Right lung (tissue), 10 donors: ENCODE measurements around the gene RBM8A. TPM values are rescaled to one million over a fixed set of nuclear protein-coding genes. Genes with fewer than 3 reads are reported as not detected.

Source experiments
- DNase-seq, 2 donors: peaks; one replicate each; pipeline ENCODE4 v3.0.0-alpha.2; 2013
- long read RNA-seq, 8 donors: transcript quantifications; one replicate each; lab custom pipeline, GENCODE V29; 2026
- polyA plus RNA-seq, 5 donors: library from polyadenylated mRNA; unstranded; fragments of 120-200 nt; gene quantifications; one replicate each; pipeline versions ENCODE4 v1.2.1 to v1.2.3, GENCODE V29; 2013; ENCODE audit warnings: inconsistent platforms in 1 of 5, low replicate concordance in 1 of 5; ENCODE audit not compliant: insufficient read length in 5 of 5, insufficient read depth in 1 of 5

Gene RBM8A
- polyA plus RNA-seq, result 100 to 1,000 TPM; 183 to 197 (median 186) TPM
- long read RNA-seq, donor 1, full-length matches to known transcripts, result 69 of 106 reads
- long read RNA-seq, donor 1, partial matches to known transcripts, result 19 of 106 reads
- long read RNA-seq, donor 1, other reads (novel, unspliced or antisense), result 18 of 106 reads
- long read RNA-seq, donor 2, full-length matches to known transcripts, result 46 of 67 reads
- long read RNA-seq, donor 2, partial matches to known transcripts, result 0 of 67 reads
- long read RNA-seq, donor 2, other reads (novel, unspliced or antisense), result 21 of 67 reads
- long read RNA-seq, donor 3, full-length matches to known transcripts, result 38 of 79 reads
- long read RNA-seq, donor 3, partial matches to known transcripts, result 27 of 79 reads
- long read RNA-seq, donor 3, other reads (novel, unspliced or antisense), result 14 of 79 reads
- long read RNA-seq, donor 4, full-length matches to known transcripts, result 33 of 45 reads
- long read RNA-seq, donor 4, partial matches to known transcripts, result 12 of 45 reads
- long read RNA-seq, donor 4, other reads (novel, unspliced or antisense), result 0 of 45 reads
- long read RNA-seq, donor 5, full-length matches to known transcripts, result 93 of 160 reads
- long read RNA-seq, donor 5, partial matches to known transcripts, result 27 of 160 reads
- long read RNA-seq, donor 5, other reads (novel, unspliced or antisense), result 40 of 160 reads
- long read RNA-seq, donor 6, full-length matches to known transcripts, result 74 of 127 reads
- long read RNA-seq, donor 6, partial matches to known transcripts, result 36 of 127 reads
- long read RNA-seq, donor 6, other reads (novel, unspliced or antisense), result 17 of 127 reads
- long read RNA-seq, donor 7, full-length matches to known transcripts, result 35 of 51 reads
- long read RNA-seq, donor 7, partial matches to known transcripts, result 0 of 51 reads
- long read RNA-seq, donor 7, other reads (novel, unspliced or antisense), result 16 of 51 reads
- long read RNA-seq, donor 8, full-length matches to known transcripts, result 30 of 41 reads
- long read RNA-seq, donor 8, partial matches to known transcripts, result 6 of 41 reads
- long read RNA-seq, donor 8, other reads (novel, unspliced or antisense), result 5 of 41 reads

- DNase-seq, result peak; percentile 96 to 98
These were observed at the start of gene RBM8A for GRCh38 chr1:145927063-145927886. TSS of gene RBM8A (minus strand) at chr1:145927484. CDS start at chr1:145927426, 58 bp downstream.

GRCh38 chr1:145977016-145977415 lies 49.7 kb upstream of the RBM8A start:
- no peak for DNase-seq

DNA sequence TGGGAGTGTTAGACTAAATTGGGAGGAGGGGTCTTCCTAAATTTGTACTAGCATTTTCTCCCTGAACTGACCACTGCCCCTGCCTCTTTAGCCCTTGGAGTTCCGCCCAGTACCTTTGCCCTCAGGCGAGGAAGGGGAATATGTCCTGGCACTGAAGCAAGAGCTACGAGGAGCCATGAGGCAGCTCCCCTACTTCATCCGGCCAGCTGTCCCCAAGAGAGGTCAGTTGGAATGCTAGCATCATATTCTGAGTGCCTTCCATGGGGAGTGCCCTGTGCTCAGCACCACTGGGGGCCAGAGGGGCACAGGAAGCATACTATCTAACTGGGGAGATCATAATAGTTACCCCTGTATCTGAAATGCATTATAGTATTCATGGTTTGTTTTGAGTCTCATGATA lies 47.9 kb upstream of the RBM8A start:
- DNase-seq, result no peak

DNA sequence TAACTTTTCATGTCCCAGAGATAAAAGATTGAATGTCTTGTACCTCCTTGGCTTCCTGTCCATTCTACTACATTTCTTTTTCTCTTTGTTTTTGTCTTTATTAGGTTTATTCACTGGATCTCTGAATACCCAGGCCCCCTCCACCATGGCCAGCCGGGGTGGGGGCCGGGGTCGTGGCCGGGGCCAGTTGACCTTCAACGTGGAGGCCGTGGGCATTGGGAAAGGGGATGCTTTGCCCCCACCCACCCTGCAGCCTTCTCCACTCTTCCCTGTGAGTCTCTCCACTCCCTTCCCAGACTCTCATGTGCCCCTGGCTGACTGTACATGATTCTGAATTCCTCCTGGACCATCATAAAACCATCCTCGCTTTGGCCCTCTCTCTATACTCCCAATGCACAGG lies 47.4 kb upstream of the RBM8A start:
- no peak for DNase-seq

- DNase-seq, result no peak
These were observed 45.3 kb upstream of the RBM8A start for GRCh38 chr1:145972580-145972979.

DNA sequence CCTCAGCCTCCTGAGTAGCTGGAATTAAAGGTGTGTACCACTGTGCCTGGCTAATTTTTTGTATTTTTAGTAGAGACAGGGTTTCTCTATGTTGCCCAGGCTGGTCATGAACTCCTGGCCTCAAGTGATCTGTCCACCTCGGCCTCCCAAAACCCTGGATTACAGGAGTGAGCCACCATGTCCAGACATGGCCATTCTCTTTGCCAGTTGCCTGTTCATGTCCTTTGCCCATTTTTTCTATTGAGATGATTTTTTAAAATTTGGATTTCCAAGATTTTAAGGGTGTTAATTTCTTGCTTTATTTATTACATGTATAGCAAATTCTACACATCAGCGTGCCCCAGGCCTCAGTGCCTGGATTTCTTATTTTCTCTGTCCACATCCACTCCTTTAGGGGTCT lies 40.0 kb upstream of the RBM8A start:
- no peak for DNase-seq

DNA sequence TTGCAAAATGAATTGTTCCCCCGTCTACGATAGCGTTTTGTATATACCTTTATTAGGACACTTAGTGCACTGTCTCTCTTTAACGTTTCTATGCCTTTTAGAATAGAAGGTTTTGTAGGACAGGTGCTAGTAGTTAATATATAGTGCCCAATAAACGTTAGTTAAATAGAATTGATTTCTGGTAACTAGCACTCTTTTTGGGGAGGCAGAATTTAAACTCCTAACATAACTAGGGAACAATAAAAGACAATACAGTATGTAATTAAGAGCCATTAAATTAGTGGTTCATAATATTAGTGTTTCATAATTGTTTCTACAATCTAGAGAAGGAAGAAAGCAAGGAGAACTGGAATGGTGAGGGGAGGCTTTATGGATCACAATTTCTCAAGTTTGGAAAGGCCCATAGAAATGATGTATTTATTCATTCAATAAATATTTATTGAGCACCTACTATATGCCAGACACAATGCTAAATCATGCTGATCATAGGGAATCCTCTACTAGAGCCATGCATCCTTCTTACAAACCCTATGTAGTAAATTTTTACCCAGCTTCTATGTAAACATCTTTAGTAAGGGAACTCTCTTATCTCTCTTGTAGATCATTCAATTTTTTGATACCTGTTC lies 37.9 kb upstream of the RBM8A start:
- DNase-seq, result no peak

GRCh38 chr1:145964328-145965118 lies 37.2 kb upstream of the RBM8A start, which contains the start of the genes ANKRD34A and POLR3GL:
TSS of gene ANKRD34A (minus strand) at chr1:145964575. CDS start at chr1:145961759, 2,816 bp downstream.
TSS of gene POLR3GL (plus strand) at chr1:145964690. CDS start at chr1:145974866, 10,176 bp downstream.
- DNase-seq, result peak; percentile 90 to 94

DNA sequence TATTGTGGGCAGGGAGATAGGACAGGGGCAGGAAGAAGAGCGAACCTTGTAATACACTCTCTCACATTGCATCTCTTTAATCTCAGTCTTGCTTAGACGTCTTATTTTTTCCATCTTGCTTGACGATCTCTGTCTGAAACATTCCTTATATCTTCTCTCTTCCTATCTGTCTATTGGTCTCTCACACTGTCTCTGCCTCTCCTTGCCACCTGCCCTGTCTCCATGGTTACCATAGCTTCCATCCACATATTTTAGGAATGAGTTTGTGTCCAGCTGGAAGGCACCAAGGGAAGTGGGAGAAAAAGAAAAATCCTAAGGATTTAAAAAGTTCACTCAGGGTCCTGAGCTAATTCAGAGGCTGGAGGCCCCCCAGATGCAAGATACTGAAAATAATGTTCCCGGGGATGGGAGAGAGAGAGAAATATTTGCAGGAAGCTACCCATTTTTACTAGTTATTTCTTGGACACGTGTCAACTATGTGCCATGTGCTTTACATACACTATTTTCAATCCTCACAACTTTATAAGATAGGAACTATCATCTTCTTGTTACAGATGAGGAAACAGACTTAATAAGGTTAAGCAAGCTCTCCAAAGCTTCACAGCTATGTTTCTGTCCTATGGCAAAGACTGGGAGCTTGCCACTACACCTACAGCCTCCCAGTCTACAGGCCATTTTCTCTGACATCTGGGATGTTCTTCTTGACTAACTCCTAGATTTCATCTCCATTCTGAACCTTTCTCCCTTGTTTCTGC lies 36.2 kb upstream of the RBM8A start:
- DNase-seq, result no peak

DNA sequence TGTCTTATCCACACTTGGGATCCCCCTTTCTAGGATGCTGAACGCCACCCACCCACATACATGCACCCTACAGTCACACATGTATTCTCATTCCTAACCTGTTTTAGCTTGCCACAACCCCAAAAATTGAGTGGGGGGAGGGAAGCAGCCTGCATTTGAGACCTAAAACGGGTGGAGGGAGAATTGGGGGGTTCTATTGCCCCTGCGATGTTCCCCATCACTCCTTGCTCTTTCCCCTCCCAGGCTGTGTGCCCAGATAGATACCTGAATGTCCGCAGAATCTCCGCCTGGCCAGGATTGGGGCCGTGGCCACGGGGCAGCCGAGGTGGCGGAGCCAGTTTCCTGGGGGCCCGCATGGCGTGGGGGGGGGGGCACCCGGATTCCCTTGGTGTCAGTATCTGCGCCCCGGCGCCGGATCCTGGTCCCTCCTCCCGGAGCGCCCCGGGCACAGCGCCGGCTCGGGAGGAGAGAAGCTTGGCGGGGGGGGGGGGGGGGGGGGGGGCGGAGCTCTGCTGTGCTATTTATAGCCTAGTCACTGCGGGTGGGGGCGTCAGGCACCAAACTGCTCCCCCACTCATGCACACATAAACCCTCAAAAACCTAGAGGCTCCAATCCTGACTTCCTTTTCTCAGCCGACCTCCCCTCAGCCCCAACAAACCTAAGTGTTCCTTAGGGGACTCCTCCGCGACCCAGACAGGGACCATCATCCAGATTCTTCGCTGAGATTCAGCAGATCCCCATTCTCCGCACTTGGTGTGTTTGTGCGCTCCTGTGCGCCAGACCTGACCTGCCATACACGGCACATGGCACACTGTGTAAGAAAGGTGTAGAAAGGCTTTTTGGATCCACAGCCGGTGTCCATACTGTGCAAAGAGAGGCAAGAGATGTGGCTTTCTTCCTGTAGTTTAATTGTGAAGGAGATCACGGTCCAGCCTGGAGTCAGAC lies 35.1 kb upstream of the RBM8A start:
- no peak for DNase-seq

DNA sequence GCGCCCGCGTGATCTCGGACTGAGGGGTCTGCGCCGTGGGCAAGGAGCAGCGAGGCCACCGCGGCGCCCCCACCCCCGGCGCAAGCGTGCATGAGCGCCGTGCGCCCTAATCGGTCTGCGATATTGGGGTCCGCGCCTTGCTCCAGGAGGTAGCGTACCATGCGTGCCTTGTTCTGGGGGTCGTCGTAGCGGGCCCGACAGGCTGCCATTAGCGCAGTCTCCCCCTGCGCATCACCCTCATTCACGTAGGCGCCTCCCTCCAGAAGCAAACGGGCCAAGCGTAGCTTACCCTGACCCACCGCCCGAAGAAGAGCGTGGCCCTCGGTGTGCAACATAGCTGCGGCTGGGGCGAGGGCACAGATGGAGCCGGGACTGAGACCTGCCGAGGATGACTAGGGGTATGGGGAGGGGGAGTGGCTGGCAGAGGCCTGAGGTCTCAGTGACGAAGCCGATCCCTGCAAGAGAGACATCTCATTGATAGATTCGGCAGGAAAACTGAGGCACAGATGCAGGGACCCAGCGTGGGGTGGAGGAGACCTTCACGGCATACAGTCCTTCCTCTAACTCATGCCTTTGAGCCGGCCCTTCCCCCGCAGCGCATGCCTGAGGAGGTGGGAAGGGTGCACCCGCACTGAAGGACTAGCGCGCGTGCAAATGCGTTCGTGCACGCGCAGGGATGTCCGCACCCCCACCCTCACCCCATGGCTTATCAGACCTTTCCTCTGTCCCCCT lies 34.3 kb upstream of the RBM8A start:
- no peak for DNase-seq

- DNase-seq, result no peak
These were observed 33.8 kb upstream of the RBM8A start for GRCh38 chr1:145961109-145961424.

DNA sequence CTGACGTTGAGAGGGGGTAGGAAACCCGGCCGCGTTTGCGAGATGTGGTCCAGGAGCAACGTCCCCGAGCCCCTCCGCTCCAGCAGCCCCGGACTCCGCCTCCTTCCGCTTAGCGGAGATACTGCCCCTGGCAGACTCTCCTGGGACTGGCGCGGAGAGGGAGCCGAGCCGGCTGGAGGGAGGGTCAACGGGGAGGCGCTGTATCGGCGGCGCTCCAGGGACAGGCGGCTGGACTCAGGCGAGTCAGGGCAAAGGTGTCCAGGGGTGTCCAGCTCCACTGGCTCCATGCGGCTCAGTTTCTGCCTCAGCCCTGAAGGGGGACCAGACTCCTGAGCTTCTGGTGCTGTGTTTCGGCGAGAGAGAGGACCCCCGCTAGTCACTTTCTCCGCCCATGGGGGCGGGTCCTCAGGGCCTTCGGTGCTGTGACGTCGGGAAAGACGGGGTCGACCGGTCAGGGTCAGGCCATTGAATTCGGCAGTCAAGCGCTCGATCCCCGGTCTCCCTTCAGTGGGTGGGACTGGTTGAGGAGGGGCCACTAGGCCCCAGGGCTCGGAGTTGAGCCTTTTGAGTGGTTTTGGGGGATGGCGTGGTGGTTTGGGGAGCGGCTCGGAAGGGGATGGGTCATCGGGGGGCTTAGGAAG lies 33.3 kb upstream of the RBM8A start:
- DNase-seq, result peak; percentile 82 to 88

DNA sequence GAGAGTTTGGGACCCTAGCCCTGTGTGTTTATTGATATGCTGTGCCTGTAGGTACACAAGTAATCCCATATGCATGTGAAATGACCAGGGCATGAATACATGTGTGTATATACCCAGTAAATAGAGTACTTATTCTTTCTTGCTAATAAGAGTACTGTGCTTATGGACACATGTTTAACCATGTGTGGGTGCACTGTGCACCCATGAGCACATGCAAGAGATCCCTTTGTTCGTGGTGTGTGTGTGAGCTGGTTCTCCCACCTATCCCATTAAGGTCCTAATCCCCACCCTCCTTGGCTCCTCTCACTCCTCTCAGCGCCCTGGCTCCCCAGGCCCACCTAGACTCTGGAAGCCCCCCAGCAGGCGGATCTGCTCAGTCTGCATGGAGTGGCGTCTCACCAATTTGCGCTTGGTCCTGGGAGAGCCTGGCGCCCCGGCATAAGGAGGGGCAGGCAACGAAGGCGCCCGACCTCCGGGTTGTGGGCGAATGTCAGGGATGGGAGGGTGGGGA lies 32.7 kb upstream of the RBM8A start:
- DNase-seq, result no peak

DNA sequence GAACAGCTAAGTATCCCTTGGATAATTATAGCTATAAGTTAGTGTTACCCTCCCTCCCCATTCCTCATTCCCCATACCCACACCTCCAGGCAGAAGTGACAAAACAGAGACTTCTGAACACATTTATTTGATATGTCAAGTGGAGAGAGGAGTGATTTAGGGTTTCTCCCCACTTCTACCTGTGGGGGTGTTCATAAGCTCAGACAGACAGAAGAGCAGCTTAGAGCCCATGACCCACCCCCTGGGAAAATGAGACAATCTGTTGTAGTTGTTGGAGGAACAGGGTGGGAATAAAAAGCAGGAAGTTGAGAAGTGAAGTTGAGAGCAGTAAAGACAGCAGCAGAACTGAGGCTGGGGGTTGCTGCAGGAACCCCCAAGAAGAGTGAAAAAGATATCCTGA lies 32.0 kb upstream of the RBM8A start:
- DNase-seq, result no peak

- no peak for DNase-seq
These were observed 31.4 kb upstream of the RBM8A start for GRCh38 chr1:145958734-145959133.
